ENCODE results near the gene NUDT8. TPM values are rescaled to one million over a fixed set of nuclear protein-coding genes. Genes with fewer than 3 reads are reported as not detected.

NUDT8 gene
- total and polyA plus RNA-seq, 10 of the 15 experiments (the other 5 are each of a cell fraction or from before 2014, with no cell fraction given): 0.32 to 18.2 (median 9.8) TPM

DNA sequence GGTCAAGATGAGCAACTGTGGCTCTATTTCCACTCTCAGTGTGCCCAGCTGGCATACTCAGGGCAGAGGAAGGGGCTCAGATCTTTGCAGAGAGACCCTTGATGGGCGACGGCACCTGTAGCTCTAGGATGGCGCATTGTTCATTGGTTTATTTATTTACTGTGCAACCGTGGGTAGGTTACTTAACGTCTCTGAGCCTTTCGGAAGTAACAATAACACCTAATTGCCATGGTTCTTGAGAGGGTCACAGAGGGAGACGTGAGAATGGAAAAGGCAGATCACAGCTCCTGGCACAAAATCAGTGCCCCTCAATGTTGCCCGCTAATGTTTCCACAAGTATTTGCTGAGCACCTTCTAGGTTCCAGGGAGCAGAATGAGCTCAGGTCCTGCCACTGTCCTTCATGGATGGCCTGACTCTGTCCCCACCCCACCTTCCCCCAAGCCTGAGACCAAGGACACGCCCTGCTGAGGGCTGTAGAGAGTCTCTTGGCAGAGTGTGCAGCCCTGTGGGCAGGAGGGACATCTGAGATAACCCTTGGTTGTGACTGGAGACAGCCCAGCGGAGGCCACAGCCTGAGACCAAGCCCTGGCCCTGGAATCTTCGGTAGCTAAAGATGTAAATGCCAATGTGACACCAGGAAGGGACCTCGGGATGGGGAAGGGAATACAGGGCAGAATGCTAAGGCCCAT lies 45.5 kb upstream of the NUDT8 start:
- DNase-seq (ENCODE audit: low read depth, low spot score) (no peak), FAIRE-seq (no peak), ATAC-seq (no peak)
- H3K9me3 ChIP-seq (replicated peaks; ENCODE audit: control insufficient read depth, insufficient read depth, low read length): no peaks in the 10 kb centered on the region; the same call in 2 of the 3 replicates
- RAD21 ChIA-PET (ENCODE audit: unreplicated experiment): no interaction called here
- CTCF ChIA-PET: interaction anchor here (0.6 kb wide), 1 partner anchor 91 kb away, joined by 3 read pairs; no protein-coding TSS in a partner anchor
- 59% methylated on average over 12 of the region's 12 CpGs for WGBS (ENCODE audit: insufficient coverage, insufficient replicate concordance, low lambda C conversion rate, missing lambda C conversion rate)
- no peak overlapping the region for H3K4me2 ChIP-seq (ENCODE audit: control insufficient read depth, insufficient read depth)
- H3K79me2 ChIP-seq (ENCODE audit: control insufficient read depth, insufficient read depth, low read length): no peaks in the 10 kb centered on the region
- no peaks in the 10 kb centered on the region for H4K20me1 ChIP-seq (ENCODE audit: control insufficient read depth, insufficient read depth)
- no peak overlapping the region for H2AFZ ChIP-seq (ENCODE audit: control insufficient read depth, low read depth, low read length)
- intact Hi-C loops (cut with micrococcal nuclease; ENCODE audit: unreplicated experiment): no loop called here
- no peaks in the 10 kb centered on the region for H3K36me3 ChIP-seq (ENCODE audit: control insufficient read depth in 2 of 2, insufficient read depth in 2 of 2, low read length in 1 of 2)
- BruUV-seq (replicated peaks): no TSS peak
- SMC1A ChIA-PET (ENCODE audit: uncharacterized antibody, unreplicated experiment): interaction anchor here (1.1 kb wide), 1 partner anchor 17 kb away, joined by 3 read pairs; no protein-coding TSS in a partner anchor
- no peak overlapping the region for H3K4me3 ChIP-seq
- in situ Hi-C loops (cut with MboI): no loop called here
- POLR2A ChIA-PET: no interaction called here
- H3K27ac ChIP-seq (ENCODE audit: control insufficient read depth, insufficient read depth): no peak overlapping the region
- H3K9ac ChIP-seq (ENCODE audit: control insufficient read depth, insufficient read depth, low read length): no peak overlapping the region
- H3K27me3 ChIP-seq (replicated peaks in 1 of 2; ENCODE audit: control insufficient read depth in 2 of 2, insufficient read depth in 2 of 2, low read length in 1 of 2): peaks cover 0 to 6% of the 10 kb centered on the region in 2 experiments; a peak in 2 of 4 replicates
- H3K4me1 ChIP-seq (ENCODE audit: control insufficient read depth, insufficient read depth, low read length): no peaks in the 10 kb centered on the region
- TF ChIP-seq, protein P1, sequence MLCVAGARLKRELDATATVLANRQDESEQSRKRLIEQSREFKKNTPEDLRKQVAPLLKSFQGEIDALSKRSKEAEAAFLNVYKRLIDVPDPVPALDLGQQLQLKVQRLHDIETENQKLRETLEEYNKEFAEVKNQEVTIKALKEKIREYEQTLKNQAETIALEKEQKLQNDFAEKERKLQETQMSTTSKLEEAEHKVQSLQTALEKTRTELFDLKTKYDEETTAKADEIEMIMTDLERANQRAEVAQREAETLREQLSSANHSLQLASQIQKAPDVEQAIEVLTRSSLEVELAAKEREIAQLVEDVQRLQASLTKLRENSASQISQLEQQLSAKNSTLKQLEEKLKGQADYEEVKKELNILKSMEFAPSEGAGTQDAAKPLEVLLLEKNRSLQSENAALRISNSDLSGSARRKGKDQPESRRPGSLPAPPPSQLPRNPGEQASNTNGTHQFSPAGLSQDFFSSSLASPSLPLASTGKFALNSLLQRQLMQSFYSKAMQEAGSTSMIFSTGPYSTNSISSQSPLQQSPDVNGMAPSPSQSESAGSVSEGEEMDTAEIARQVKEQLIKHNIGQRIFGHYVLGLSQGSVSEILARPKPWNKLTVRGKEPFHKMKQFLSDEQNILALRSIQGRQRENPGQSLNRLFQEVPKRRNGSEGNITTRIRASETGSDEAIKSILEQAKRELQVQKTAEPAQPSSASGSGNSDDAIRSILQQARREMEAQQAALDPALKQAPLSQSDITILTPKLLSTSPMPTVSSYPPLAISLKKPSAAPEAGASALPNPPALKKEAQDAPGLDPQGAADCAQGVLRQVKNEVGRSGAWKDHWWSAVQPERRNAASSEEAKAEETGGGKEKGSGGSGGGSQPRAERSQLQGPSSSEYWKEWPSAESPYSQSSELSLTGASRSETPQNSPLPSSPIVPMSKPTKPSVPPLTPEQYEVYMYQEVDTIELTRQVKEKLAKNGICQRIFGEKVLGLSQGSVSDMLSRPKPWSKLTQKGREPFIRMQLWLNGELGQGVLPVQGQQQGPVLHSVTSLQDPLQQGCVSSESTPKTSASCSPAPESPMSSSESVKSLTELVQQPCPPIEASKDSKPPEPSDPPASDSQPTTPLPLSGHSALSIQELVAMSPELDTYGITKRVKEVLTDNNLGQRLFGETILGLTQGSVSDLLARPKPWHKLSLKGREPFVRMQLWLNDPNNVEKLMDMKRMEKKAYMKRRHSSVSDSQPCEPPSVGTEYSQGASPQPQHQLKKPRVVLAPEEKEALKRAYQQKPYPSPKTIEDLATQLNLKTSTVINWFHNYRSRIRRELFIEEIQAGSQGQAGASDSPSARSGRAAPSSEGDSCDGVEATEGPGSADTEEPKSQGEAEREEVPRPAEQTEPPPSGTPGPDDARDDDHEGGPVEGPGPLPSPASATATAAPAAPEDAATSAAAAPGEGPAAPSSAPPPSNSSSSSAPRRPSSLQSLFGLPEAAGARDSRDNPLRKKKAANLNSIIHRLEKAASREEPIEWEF (IDR thresholded peaks at IDR 0.05; ENCODE audit: insufficient replicate concordance, low read depth, low read length): no peak
- no peak for TF ChIP-seq ZZZ3 (IDR thresholded peaks at IDR 0.05; ENCODE audit: control insufficient read depth, insufficient read length, low read depth)
- no peak for TF ChIP-seq TCF12 (IDR thresholded peaks at IDR 0.05; ENCODE audit: low read depth, low read length)
- no peak for TF ChIP-seq JUNB (IDR thresholded peaks at IDR 0.05)
- TF ChIP-seq WRNIP1 (IDR thresholded peaks at IDR 0.05; ENCODE audit: borderline replicate concordance, low read depth, low read length): no peak
- no peak for TF ChIP-seq SUZ12 (IDR thresholded peaks at IDR 0.05; ENCODE audit: unreplicated experiment)
- TF ChIP-seq TCF7 (IDR thresholded peaks at IDR 0.05; ENCODE audit: borderline replicate concordance): no peak
- no peak for TF ChIP-seq GATAD2B (conservative IDR thresholded peaks at IDR 0.05; ENCODE audit: low read depth)
- TF ChIP-seq TBL1XR1 (IDR thresholded peaks at IDR 0.05; ENCODE audit: low read depth, low read length): no peak
- TF ChIP-seq ETV6 (conservative IDR thresholded peaks at IDR 0.05 in 1 of 2, IDR thresholded peaks at IDR 0.05 in 1 of 2; ENCODE audit: borderline replicate concordance in 1 of 2, low read depth in 1 of 2): no peak
- TF ChIP-seq, protein P2, sequence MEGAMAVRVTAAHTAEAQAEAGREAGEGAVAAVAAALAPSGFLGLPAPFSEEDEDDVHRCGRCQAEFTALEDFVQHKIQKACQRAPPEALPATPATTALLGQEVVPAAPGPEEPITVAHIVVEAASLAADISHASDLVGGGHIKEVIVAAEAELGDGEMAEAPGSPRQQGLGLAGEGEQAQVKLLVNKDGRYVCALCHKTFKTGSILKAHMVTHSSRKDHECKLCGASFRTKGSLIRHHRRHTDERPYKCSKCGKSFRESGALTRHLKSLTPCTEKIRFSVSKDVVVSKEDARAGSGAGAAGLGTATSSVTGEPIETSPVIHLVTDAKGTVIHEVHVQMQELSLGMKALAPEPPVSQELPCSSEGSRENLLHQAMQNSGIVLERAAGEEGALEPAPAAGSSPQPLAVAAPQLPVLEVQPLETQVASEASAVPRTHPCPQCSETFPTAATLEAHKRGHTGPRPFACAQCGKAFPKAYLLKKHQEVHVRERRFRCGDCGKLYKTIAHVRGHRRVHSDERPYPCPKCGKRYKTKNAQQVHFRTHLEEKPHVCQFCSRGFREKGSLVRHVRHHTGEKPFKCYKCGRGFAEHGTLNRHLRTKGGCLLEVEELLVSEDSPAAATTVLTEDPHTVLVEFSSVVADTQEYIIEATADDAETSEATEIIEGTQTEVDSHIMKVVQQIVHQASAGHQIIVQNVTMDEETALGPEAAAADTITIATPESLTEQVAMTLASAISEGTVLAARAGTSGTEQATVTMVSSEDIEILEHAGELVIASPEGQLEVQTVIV (IDR thresholded peaks at IDR 0.05; ENCODE audit: borderline replicate concordance, partially characterized antibody): no peak
- no peak for TF ChIP-seq SREBF2 (IDR thresholded peaks at IDR 0.05; ENCODE audit: low read length)
- TF ChIP-seq, protein P3, sequence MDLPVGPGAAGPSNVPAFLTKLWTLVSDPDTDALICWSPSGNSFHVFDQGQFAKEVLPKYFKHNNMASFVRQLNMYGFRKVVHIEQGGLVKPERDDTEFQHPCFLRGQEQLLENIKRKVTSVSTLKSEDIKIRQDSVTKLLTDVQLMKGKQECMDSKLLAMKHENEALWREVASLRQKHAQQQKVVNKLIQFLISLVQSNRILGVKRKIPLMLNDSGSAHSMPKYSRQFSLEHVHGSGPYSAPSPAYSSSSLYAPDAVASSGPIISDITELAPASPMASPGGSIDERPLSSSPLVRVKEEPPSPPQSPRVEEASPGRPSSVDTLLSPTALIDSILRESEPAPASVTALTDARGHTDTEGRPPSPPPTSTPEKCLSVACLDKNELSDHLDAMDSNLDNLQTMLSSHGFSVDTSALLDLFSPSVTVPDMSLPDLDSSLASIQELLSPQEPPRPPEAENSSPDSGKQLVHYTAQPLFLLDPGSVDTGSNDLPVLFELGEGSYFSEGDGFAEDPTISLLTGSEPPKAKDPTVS (IDR thresholded peaks at IDR 0.05; ENCODE audit: low read depth, low read length): no peak
- TF ChIP-seq DPF2 (IDR thresholded peaks at IDR 0.05): no peak
- TF ChIP-seq ZSCAN29 (IDR thresholded peaks at IDR 0.05): no peak
